SJCRH30 (cell line): ENCODE data around the gene SLC27A1. TPM values are rescaled to one million over a fixed set of nuclear protein-coding genes. Genes with fewer than 3 reads are reported as not detected.
"Not testable (repeated sequence)": the region's sequence is repeated elsewhere in the genome, so short reads cannot be mapped to it uniquely, and the experiment has no call there.

ENCODE experiments used
- DNase-seq, 2 experiments: peaks; one replicate each; pipeline ENCODE4 v3.0.0-alpha.2; 2015 to 2020
- H3K27ac ChIP-seq: fragments of 250-450 bp; sonication (Bioruptor Pico); 2 replicates; pipeline ENCODE4 v1.5.1; 2020; ENCODE audit warnings: mild to moderate bottlenecking, moderate library complexity
- H3K27me3 ChIP-seq: fragments of 250-450 bp; sonication (Bioruptor Pico); 2 replicates; pipeline ENCODE4 v1.5.1; 2020; ENCODE audit warnings: mild to moderate bottlenecking, moderate library complexity
- H3K36me3 ChIP-seq: fragments of 250-450 bp; sonication (Bioruptor Pico); 2 replicates; pipeline ENCODE4 v1.5.1; 2020; ENCODE audit warnings: mild to moderate bottlenecking, moderate library complexity
- H3K4me1 ChIP-seq: fragments of 250-450 bp; sonication (Bioruptor Pico); 2 replicates; pipeline ENCODE4 v1.5.1; 2020; ENCODE audit warnings: mild to moderate bottlenecking, moderate library complexity
- H3K4me3 ChIP-seq: fragments of 250-450 bp; sonication (Bioruptor Pico); 2 replicates; pipeline ENCODE4 v1.5.1; 2020; ENCODE audit warnings: mild to moderate bottlenecking, moderate library complexity
- H3K9me3 ChIP-seq: fragments of 250-450 bp; sonication (Bioruptor Pico); replicated peaks from 2 replicates; pipeline ENCODE4 v1.5.1; 2020; ENCODE audit warnings: mild to moderate bottlenecking, moderate library complexity
- total RNA-seq: library from RNA; depleted of rRNA; stranded (reverse); fragments of >200 nt; shearing (Covaris generic); gene quantifications from 2 replicates; pipeline ENCODE4 v1.2.3, GENCODE V29; 2014

SLC27A1 gene
- total RNA-seq, 1 experiment from 2014 or later: 7.4 TPM

- DNase-seq: no peak
- H3K4me1 ChIP-seq: no peaks in the 10 kb centered on the region
- H3K27ac ChIP-seq: no peak overlapping the region
- no peak overlapping the region for H3K4me3 ChIP-seq
- H3K27me3 ChIP-seq: no peaks in the 10 kb centered on the region
- H3K36me3 ChIP-seq: no peaks in the 10 kb centered on the region
- no peaks in the 10 kb centered on the region; the same call in 1 of the 2 replicates for H3K9me3 ChIP-seq
Measured at GRCh38 chr19:17505223-17505622, 34.9 kb downstream of the SLC27A1 start.

- no peak overlapping the region for H3K4me3 ChIP-seq
- DNase-seq: no peak
Measured at GRCh38 chr19:17506745-17507144, 36.4 kb downstream of the SLC27A1 start.

GRCh38 chr19:17508558-17508933 lies 38.2 kb downstream of the SLC27A1 start:
- not testable (repeated sequence) for H3K4me1 ChIP-seq, H3K36me3 ChIP-seq, H3K27ac ChIP-seq, H3K27me3 ChIP-seq, H3K4me3 ChIP-seq, DNase-seq, H3K9me3 ChIP-seq

More at GRCh38 chr19:17506745-17507144, 36.4 kb downstream of the SLC27A1 start:
- no peaks in the 10 kb centered on the region for H3K36me3 ChIP-seq
- no peak overlapping the region for H3K27ac ChIP-seq
- H3K27me3 ChIP-seq: no peaks in the 10 kb centered on the region
- no peaks in the 10 kb centered on the region for H3K4me1 ChIP-seq
- H3K9me3 ChIP-seq: no peaks in the 10 kb centered on the region; the same call in 1 of the 2 replicates

GRCh38 chr19:17510220-17510993 lies 40.1 kb downstream of the SLC27A1 start:
- H3K9me3 ChIP-seq: no peaks in the 10 kb centered on the region; the same call in 1 of the 2 replicates
- no peaks in the 10 kb centered on the region for H3K27me3 ChIP-seq
- H3K27ac ChIP-seq: peak overlapping the region; percentile 90; the same call in 1 of the 2 replicates
- peaks cover 10% of the 10 kb centered on the region; the same call in 1 of the 2 replicates for H3K4me1 ChIP-seq
- peak overlapping the region; percentile 95 for H3K4me3 ChIP-seq
- no peaks in the 10 kb centered on the region for H3K36me3 ChIP-seq
- no peak for DNase-seq

GRCh38 chr19:17511724-17512573 lies 41.6 kb downstream of the SLC27A1 start:
- H3K27ac ChIP-seq: peak overlapping the region; percentile 90
- no peaks in the 10 kb centered on the region; the same call in 1 of the 2 replicates for H3K9me3 ChIP-seq
- H3K4me3 ChIP-seq: peak overlapping the region; percentile 95
- 0 out of 2 replicates have a peak, but pooled peaks cover under 1% of the 10 kb centered on the region for H3K36me3 ChIP-seq
- peaks cover 10% of the 10 kb centered on the region; the same call in 1 of the 2 replicates for H3K4me1 ChIP-seq
- DNase-seq: peak; percentile 77 to 82
- H3K27me3 ChIP-seq: no peaks in the 10 kb centered on the region

GRCh38 chr19:17512574-17512939 lies 42.2 kb downstream of the SLC27A1 start:
- no peaks in the 10 kb centered on the region for H3K27me3 ChIP-seq
- peaks cover 10% of the 10 kb centered on the region; the same call in 1 of the 2 replicates for H3K4me1 ChIP-seq
- peaks cover 4% of the 10 kb centered on the region; the same call in 1 of the 2 replicates for H3K36me3 ChIP-seq
- H3K4me3 ChIP-seq: peak overlapping the region; percentile 95
- no peak for DNase-seq
- H3K9me3 ChIP-seq: no peaks in the 10 kb centered on the region; the same call in none of the 2 replicates
- H3K27ac ChIP-seq: no peak overlapping the region

- H3K4me3 ChIP-seq: no peak overlapping the region
- H3K36me3 ChIP-seq: peaks cover 10% of the 10 kb centered on the region; the same call in 1 of the 2 replicates
- H3K4me1 ChIP-seq: peaks cover 10% of the 10 kb centered on the region; the same call in 1 of the 2 replicates
- no peaks in the 10 kb centered on the region for H3K27me3 ChIP-seq
- H3K9me3 ChIP-seq: peaks cover 5% of the 10 kb centered on the region; the same call in 1 of the 2 replicates
- H3K27ac ChIP-seq: no peak overlapping the region
- no peak for DNase-seq
Measured at GRCh38 chr19:17515408-17516149, 45.3 kb downstream of the SLC27A1 start.

GRCh38 chr19:17517898-17518297 lies 47.6 kb downstream of the SLC27A1 start:
- Histone ChIP-seq H3K27me3 (no peaks in the 10 kb centered on the region), H3K9me3 (peaks cover 5% of the 10 kb centered on the region; the same call in 1 of the 2 replicates), H3K4me3 (no peak overlapping the region), H3K36me3 (peaks cover 10% of the 10 kb centered on the region; the same call in 1 of the 2 replicates), H3K27ac (no peak overlapping the region), H3K4me1 (peaks cover 6% of the 10 kb centered on the region; the same call in 1 of the 2 replicates)
- no peak for DNase-seq

- H3K36me3 ChIP-seq: peaks cover 10% of the 10 kb centered on the region; the same call in 1 of the 2 replicates
- not testable (repeated sequence) for H3K4me1 ChIP-seq, H3K9me3 ChIP-seq, H3K27ac ChIP-seq, H3K27me3 ChIP-seq, DNase-seq, H3K4me3 ChIP-seq
Measured at GRCh38 chr19:17518654-17519053, 48.3 kb downstream of the SLC27A1 start.

GRCh38 chr19:17519967-17520366 lies 49.6 kb downstream of the SLC27A1 start:
- Histone ChIP-seq H3K27me3 (no peaks in the 10 kb centered on the region), H3K9me3 (peaks cover 5% of the 10 kb centered on the region; the same call in 1 of the 2 replicates), H3K4me1 (no peaks in the 10 kb centered on the region), H3K4me3 (no peak overlapping the region), H3K36me3 (peaks cover 10% of the 10 kb centered on the region; the same call in 1 of the 2 replicates), H3K27ac (no peak overlapping the region)
- no peak for DNase-seq

GRCh38 chr19:17520865-17521264 lies 50.5 kb downstream of the SLC27A1 start:
- no peak overlapping the region for H3K27ac ChIP-seq
- no peak for DNase-seq
- no peaks in the 10 kb centered on the region for H3K27me3 ChIP-seq

GRCh38 chr19:17522988-17523872 lies 52.9 kb downstream of the SLC27A1 start:
- H3K27ac ChIP-seq: no peak overlapping the region
- no peaks in the 10 kb centered on the region; the same call in 1 of the 2 replicates for H3K36me3 ChIP-seq
- DNase-seq: no peak
- H3K4me3 ChIP-seq: no peak overlapping the region
- no peaks in the 10 kb centered on the region for H3K27me3 ChIP-seq
- H3K9me3 ChIP-seq: 0 out of 2 replicates have a peak, but pooled peaks cover 3% of the 10 kb centered on the region
- no peaks in the 10 kb centered on the region for H3K4me1 ChIP-seq

More at GRCh38 chr19:17520865-17521264, 50.5 kb downstream of the SLC27A1 start:
- Histone ChIP-seq H3K4me3 (no peak overlapping the region), H3K36me3 (peaks cover 10% of the 10 kb centered on the region; the same call in 1 of the 2 replicates), H3K4me1 (no peaks in the 10 kb centered on the region), H3K9me3 (peaks cover 5% of the 10 kb centered on the region; the same call in 1 of the 2 replicates)

- no peaks in the 10 kb centered on the region for H3K36me3 ChIP-seq
- H3K27ac ChIP-seq: no peak overlapping the region
- no peak overlapping the region for H3K4me3 ChIP-seq
- no peaks in the 10 kb centered on the region for H3K27me3 ChIP-seq
- no peaks in the 10 kb centered on the region for H3K4me1 ChIP-seq
- DNase-seq: no peak
- peaks cover 7% of the 10 kb centered on the region; the same call in 1 of the 2 replicates for H3K9me3 ChIP-seq
Measured at GRCh38 chr19:17524651-17525050, 54.3 kb downstream of the SLC27A1 start.
